Activated CD8-positive, alpha-beta T cell treated with anti-CD3 and anti-CD28 coated beads for 36 hours (primary cell): Measurements from ENCODE around the gene LRRC15. TPM values are rescaled to one million over a fixed set of nuclear protein-coding genes. Genes with fewer than 3 reads are reported as not detected.

Experiments used
- ATAC-seq: fragments of 200-7000 bp; cut with Tn5 transposase; one replicate; pipeline ENCODE4 v1.10.0; 2021; ENCODE audit warnings: mild to moderate bottlenecking, moderate library complexity
- CTCF ChIA-PET: fragments of 350-600 bp; sonication (Branson Sonifier 250); formaldehyde crosslinking; loops from one replicate; lab custom pipeline; 2021; ENCODE audit warnings: antibody characterized with exemption; lab: Charles Lee
- POLR2A ChIA-PET: fragments of 350-600 bp; sonication (Branson Sonifier 250); formaldehyde crosslinking; loops from one replicate; lab custom pipeline; 2021; ENCODE audit warnings: antibody characterized with exemption; lab: Charles Lee
- DNase-seq: peaks from one replicate; pipeline ENCODE4 v3.0.0-alpha.2; 2020
- H3K27ac Mint-ChIP-seq: one replicate; pipeline ENCODE4 v1.8.0; 2021; ENCODE audit warnings: mild to moderate bottlenecking, mixed read lengths
- H3K27me3 Mint-ChIP-seq: one replicate; pipeline ENCODE4 v1.8.0; 2021; ENCODE audit warnings: mixed read lengths
- H3K36me3 Mint-ChIP-seq: one replicate; pipeline ENCODE4 v1.8.0; 2021; ENCODE audit warnings: low read depth, mixed read lengths
- H3K4me1 Mint-ChIP-seq: one replicate; pipeline ENCODE4 v1.8.0; 2021; ENCODE audit warnings: low read depth, mixed read lengths
- H3K4me3 Mint-ChIP-seq: one replicate; pipeline ENCODE4 v1.8.0; 2021; ENCODE audit warnings: mild to moderate bottlenecking, moderate library complexity, mixed read lengths
- H3K9me3 Mint-ChIP-seq: one replicate; pipeline ENCODE4 v1.8.0; 2021; ENCODE audit warnings: mixed read lengths
- CTCF ChIP-seq: fragments of 200-600 bp; IDR thresholded peaks from one replicate; pipeline ENCODE4 v1.8.0; 2022; ENCODE audit warnings: antibody characterized with exemption, mild to moderate bottlenecking
- intact Hi-C: fragments of 100-400 bp; cut with micrococcal nuclease; formaldehyde crosslinking; loops from one replicate; pipeline ENCODE4 v1.10.0; 2022
- total RNA-seq, 2 experiments: library from RNA; stranded (reverse); gene quantifications; one replicate each; pipeline ENCODE4 v1.2.3, GENCODE V29; 2021

LRRC15 gene
- total RNA-seq, 2 experiments from 2014 or later: not detected

- H3K36me3 Mint-ChIP-seq: no peaks in the 10 kb centered on the region
- H3K9me3 Mint-ChIP-seq: peaks cover 5% of the 10 kb centered on the region
- CTCF ChIA-PET: interaction anchor here (1.0 to 5.3 kb wide), 5 partner anchors 10 to 532 kb away, joined by 3 to 94 read pairs (median 4); no protein-coding TSS in a partner anchor
- TF ChIP-seq CTCF: no peak
- H3K27ac Mint-ChIP-seq: no peak overlapping the region
- intact Hi-C loops: loop anchor here (5.0 kb wide), 2 partner anchors 532 to 647 kb away; no protein-coding TSS in a partner anchor
- H3K4me1 Mint-ChIP-seq: peaks cover 8% of the 10 kb centered on the region
- no peak overlapping the region for H3K4me3 Mint-ChIP-seq
- no peak for DNase-seq
- ATAC-seq: no peak
- POLR2A ChIA-PET: interaction anchor here (1.0 kb wide), 1 partner anchor 14 kb away, joined by 4 read pairs; no protein-coding TSS in a partner anchor
- H3K27me3 Mint-ChIP-seq: peaks cover 60% of the 10 kb centered on the region
Observed at GRCh38 chr3:194314388-194315068, 55.0 kb downstream of the LRRC15 start.

- intact Hi-C loops: no loop called here
- ATAC-seq (no peak), DNase-seq (no peak)
- POLR2A ChIA-PET: interaction anchor here (0.8 to 1.0 kb wide), 2 partner anchors 14 to 488 kb away, joined by 4 read pairs; no protein-coding TSS in a partner anchor
- TF ChIP-seq CTCF: no peak
- H3K36me3 Mint-ChIP-seq: no peaks in the 10 kb centered on the region
- CTCF ChIA-PET: interaction anchor here (0.8 to 5.3 kb wide), 5 partner anchors 10 to 531 kb away, joined by 3 to 94 read pairs (median 5); no protein-coding TSS in a partner anchor
- peaks cover 58% of the 10 kb centered on the region for H3K27me3 Mint-ChIP-seq
- H3K4me1 Mint-ChIP-seq: peaks cover 12% of the 10 kb centered on the region
- H3K27ac Mint-ChIP-seq: no peak overlapping the region
- no peaks in the 10 kb centered on the region for H3K9me3 Mint-ChIP-seq
- H3K4me3 Mint-ChIP-seq: no peak overlapping the region
Observed at GRCh38 chr3:194313560-194314387, 55.8 kb downstream of the LRRC15 start.

- POLR2A ChIA-PET: interaction anchor here (0.6 to 0.8 kb wide), 2 partner anchors 487 to 597 kb away, joined by 3 to 4 read pairs; no protein-coding TSS in a partner anchor
Observed at GRCh38 chr3:194312743-194313281, 56.7 kb downstream of the LRRC15 start.

GRCh38 chr3:194312186-194312742 lies 57.3 kb downstream of the LRRC15 start:
- peaks cover 22% of the 10 kb centered on the region for H3K4me1 Mint-ChIP-seq
- H3K27me3 Mint-ChIP-seq: peaks cover 54% of the 10 kb centered on the region
- H3K27ac Mint-ChIP-seq: no peak overlapping the region
- no peak overlapping the region for H3K4me3 Mint-ChIP-seq
- H3K36me3 Mint-ChIP-seq: no peaks in the 10 kb centered on the region
- DNase-seq (no peak), ATAC-seq (no peak)
- TF ChIP-seq CTCF: no peak
- ChIA-PET POLR2A (no interaction called here), CTCF (interaction anchor here (1.4 to 5.3 kb wide), 2 partner anchors 32 to 530 kb away, joined by 5 to 94 read pairs; no protein-coding TSS in a partner anchor)
- no peaks in the 10 kb centered on the region for H3K9me3 Mint-ChIP-seq
- intact Hi-C loops: no loop called here

More at GRCh38 chr3:194312743-194313281, 56.7 kb downstream of the LRRC15 start:
- Mint-ChIP-seq H3K4me1 (peaks cover 17% of the 10 kb centered on the region), H3K27me3 (peaks cover 60% of the 10 kb centered on the region), H3K36me3 (no peaks in the 10 kb centered on the region), H3K9me3 (no peaks in the 10 kb centered on the region), H3K27ac (no peak overlapping the region), H3K4me3 (no peak overlapping the region)
- no peak for TF ChIP-seq CTCF
- ATAC-seq: no peak
- intact Hi-C loops: no loop called here
- CTCF ChIA-PET: interaction anchor here (0.8 to 5.3 kb wide), 4 partner anchors 9 to 530 kb away, joined by 3 to 94 read pairs (median 4); no protein-coding TSS in a partner anchor
- DNase-seq: no peak
